Smooth muscle cell (in vitro differentiated cells): ENCODE results near the gene AMDHD1. TPM values are rescaled to one million over a fixed set of nuclear protein-coding genes. Genes with fewer than 3 reads are reported as not detected.

ENCODE experiments used
- DNase-seq: peaks from one replicate; lab custom pipeline; 2025; ENCODE audit not compliant: unreplicated experiment; lab: John Stamatoyannopoulos, UW
- H2AFZ ChIP-seq: fragments of 200-600 bp; sonication (generic); 2 replicates; pipeline ENCODE4 v1.6.0; 2016; ENCODE audit warnings: antibody characterized with exemption, low read depth, mild to moderate bottlenecking
- H3F3A ChIP-seq: fragments of 200-600 bp; sonication (generic); 2 replicates; pipeline ENCODE4 v1.6.0; 2017; ENCODE audit warnings: antibody characterized with exemption, low read depth
- H3K27ac ChIP-seq: fragments of 200-600 bp; sonication (generic); 2 replicates; pipeline ENCODE4 v1.5.1; 2016; ENCODE audit warnings: low read depth, mild to moderate bottlenecking
- H3K27me3 ChIP-seq: fragments of 200-600 bp; sonication (generic); 2 replicates; pipeline ENCODE4 v1.6.1; 2016; ENCODE audit warnings: low read depth, mild to moderate bottlenecking
- H3K36me3 ChIP-seq: fragments of 200-600 bp; sonication (generic); 2 replicates; pipeline ENCODE4 v1.5.1; 2016; ENCODE audit warnings: low read depth
- H3K4me1 ChIP-seq: fragments of 200-600 bp; sonication (generic); 2 replicates; pipeline ENCODE4 v1.5.1; 2016; ENCODE audit warnings: low read depth
- H3K4me2 ChIP-seq: fragments of 200-600 bp; sonication (generic); 2 replicates; pipeline ENCODE4 v1.6.0; 2016; ENCODE audit warnings: mild to moderate bottlenecking
- H3K4me3 ChIP-seq: fragments of 200-600 bp; sonication (generic); 2 replicates; pipeline ENCODE4 v1.5.1; 2016; ENCODE audit warnings: mild to moderate bottlenecking
- H3K79me2 ChIP-seq: fragments of 200-600 bp; sonication (generic); 2 replicates; pipeline ENCODE4 v1.6.0; 2016; ENCODE audit warnings: low read depth, mild to moderate bottlenecking
- H3K9ac ChIP-seq: fragments of 200-600 bp; sonication (generic); 2 replicates; pipeline ENCODE4 v1.6.0; 2016; ENCODE audit warnings: low read depth
- H3K9me3 ChIP-seq: fragments of 200-600 bp; sonication (generic); replicated peaks from 2 replicates; pipeline ENCODE4 v1.5.1; 2016; ENCODE audit warnings: low read depth
- H4K20me1 ChIP-seq: fragments of 200-600 bp; sonication (generic); 2 replicates; pipeline ENCODE4 v1.6.0; 2016; ENCODE audit warnings: low read depth
- WGBS: methylation state at CpG from one replicate; pipeline ENCODE4 v1.1.7; 2016; ENCODE audit warnings: low lambda C conversion rate; 5-methylcytosine and 5-hydroxymethylcytosine counted together
- polyA plus RNA-seq: library from polyadenylated mRNA; unstranded; fragments of >200 nt; fragmentation: Nextera tagmentation; extraction: Ambion mirVana; gene quantifications from 2 replicates; pipeline ENCODE4 v1.2.1, GENCODE V29; 2016
- total RNA-seq: library from RNA; depleted of rRNA; stranded (reverse); fragments of >200 nt; gene quantifications from 2 replicates; pipeline ENCODE4 v1.2.3, GENCODE V29; 2014
- TF ChIP-seq, protein P1 (sequence below): fragments of 200-600 bp; sonication (generic); IDR thresholded peaks from 2 replicates; pipeline ENCODE4 v1.5.1; 2017; ENCODE audit warnings: borderline replicate concordance, mild to moderate bottlenecking, antibody characterized with exemption; ENCODE audit not compliant: insufficient read depth, poor library complexity, severe bottlenecking

AMDHD1 gene, protein sequence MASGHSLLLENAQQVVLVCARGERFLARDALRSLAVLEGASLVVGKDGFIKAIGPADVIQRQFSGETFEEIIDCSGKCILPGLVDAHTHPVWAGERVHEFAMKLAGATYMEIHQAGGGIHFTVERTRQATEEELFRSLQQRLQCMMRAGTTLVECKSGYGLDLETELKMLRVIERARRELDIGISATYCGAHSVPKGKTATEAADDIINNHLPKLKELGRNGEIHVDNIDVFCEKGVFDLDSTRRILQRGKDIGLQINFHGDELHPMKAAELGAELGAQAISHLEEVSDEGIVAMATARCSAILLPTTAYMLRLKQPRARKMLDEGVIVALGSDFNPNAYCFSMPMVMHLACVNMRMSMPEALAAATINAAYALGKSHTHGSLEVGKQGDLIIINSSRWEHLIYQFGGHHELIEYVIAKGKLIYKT
- 0.18 and 0.22 TPM in 2 replicates for total RNA-seq
- 0.25 TPM in 1 of 2 replicates, not detected in the other for polyA plus RNA-seq

GRCh38 chr12:95943330-95943842 is at the start of gene AMDHD1:
TSS of gene AMDHD1 (plus strand) at chr12:95943331. CDS start at chr12:95943399, 68 bp downstream.
- H3K27me3 ChIP-seq = peaks cover 16% of the 10 kb centered on the region
- peak; percentile 40 for DNase-seq

DNA sequence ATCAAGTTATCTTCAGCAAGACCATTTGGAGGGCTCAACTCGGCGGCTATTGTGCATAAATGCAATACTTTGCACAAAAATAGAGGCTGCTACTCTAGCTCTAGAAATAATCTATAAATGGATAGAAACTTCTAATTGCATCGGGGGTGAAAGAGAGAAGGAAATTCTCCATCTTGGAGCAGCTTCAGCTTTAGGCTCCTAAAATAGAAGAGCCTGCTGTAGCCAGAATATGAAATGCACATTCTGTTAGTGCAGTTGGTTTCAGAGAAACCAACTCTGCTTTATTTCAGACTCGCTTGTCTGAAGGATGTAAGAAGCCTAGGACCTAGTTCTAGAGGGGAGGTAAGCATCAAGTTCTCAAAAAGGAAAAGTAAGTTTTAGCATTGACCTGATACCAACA is 46.3 kb upstream of the AMDHD1 start:
- Histone ChIP-seq H3K36me3 (no peaks in the 10 kb centered on the region), H4K20me1 (no peaks in the 10 kb centered on the region), H3K79me2 (no peaks in the 10 kb centered on the region), H3K4me1 (no peaks in the 10 kb centered on the region), H3K27me3 (no peaks in the 10 kb centered on the region), H2AFZ (no peak overlapping the region), H3K4me2 (no peak overlapping the region), H3F3A (no peaks in the 10 kb centered on the region), H3K9ac (no peak overlapping the region), H3K27ac (no peak overlapping the region), H3K9me3 (no peaks in the 10 kb centered on the region), H3K4me3 (no peak overlapping the region)
- TF ChIP-seq, protein P1, sequence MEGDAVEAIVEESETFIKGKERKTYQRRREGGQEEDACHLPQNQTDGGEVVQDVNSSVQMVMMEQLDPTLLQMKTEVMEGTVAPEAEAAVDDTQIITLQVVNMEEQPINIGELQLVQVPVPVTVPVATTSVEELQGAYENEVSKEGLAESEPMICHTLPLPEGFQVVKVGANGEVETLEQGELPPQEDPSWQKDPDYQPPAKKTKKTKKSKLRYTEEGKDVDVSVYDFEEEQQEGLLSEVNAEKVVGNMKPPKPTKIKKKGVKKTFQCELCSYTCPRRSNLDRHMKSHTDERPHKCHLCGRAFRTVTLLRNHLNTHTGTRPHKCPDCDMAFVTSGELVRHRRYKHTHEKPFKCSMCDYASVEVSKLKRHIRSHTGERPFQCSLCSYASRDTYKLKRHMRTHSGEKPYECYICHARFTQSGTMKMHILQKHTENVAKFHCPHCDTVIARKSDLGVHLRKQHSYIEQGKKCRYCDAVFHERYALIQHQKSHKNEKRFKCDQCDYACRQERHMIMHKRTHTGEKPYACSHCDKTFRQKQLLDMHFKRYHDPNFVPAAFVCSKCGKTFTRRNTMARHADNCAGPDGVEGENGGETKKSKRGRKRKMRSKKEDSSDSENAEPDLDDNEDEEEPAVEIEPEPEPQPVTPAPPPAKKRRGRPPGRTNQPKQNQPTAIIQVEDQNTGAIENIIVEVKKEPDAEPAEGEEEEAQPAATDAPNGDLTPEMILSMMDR = no peak
- WGBS = 95% methylated on average over 4 of the region's 4 CpGs
- DNase-seq = no peak

More at GRCh38 chr12:95943330-95943842, at the start of gene AMDHD1:
- no peaks in the 10 kb centered on the region for H3K36me3 ChIP-seq
- no peaks in the 10 kb centered on the region for H3K9me3 ChIP-seq
- TF ChIP-seq, protein P1 = peak; percentile 18
- H3K27ac ChIP-seq = no peak within 1 kb of the TSS
- H3K9ac ChIP-seq = peak within 1 kb of the TSS; percentile 29
- peak within 1 kb of the TSS; percentile 95 for H3K4me2 ChIP-seq
- no peaks in the 10 kb centered on the region for H4K20me1 ChIP-seq
- H3K4me1 ChIP-seq = no peaks in the 10 kb centered on the region
- H2AFZ ChIP-seq = peak within 1 kb of the TSS; percentile 96
- no peaks in the 10 kb centered on the region for H3K79me2 ChIP-seq
- peak within 1 kb of the TSS; percentile 89 for H3K4me3 ChIP-seq
- H3F3A ChIP-seq = no peaks in the 10 kb centered on the region
- WGBS = 3% methylated on average over 37 of the region's 38 CpGs

GRCh38 chr12:95898081-95898480 is 45.0 kb upstream of the AMDHD1 start:
- H3K4me3 ChIP-seq = no peak overlapping the region
- H3K79me2 ChIP-seq = no peaks in the 10 kb centered on the region
- no peak overlapping the region for H3K9ac ChIP-seq
- H2AFZ ChIP-seq = no peak overlapping the region
- no peaks in the 10 kb centered on the region for H3F3A ChIP-seq
- TF ChIP-seq, protein P1 = no peak
- no peaks in the 10 kb centered on the region for H4K20me1 ChIP-seq
- 78% methylated on average over 4 of the region's 4 CpGs for WGBS
- H3K4me1 ChIP-seq = no peaks in the 10 kb centered on the region
- DNase-seq = no peak
- no peaks in the 10 kb centered on the region for H3K36me3 ChIP-seq
- H3K4me2 ChIP-seq = no peak overlapping the region
- H3K9me3 ChIP-seq = peaks cover 1% of the 10 kb centered on the region
- no peak overlapping the region for H3K27ac ChIP-seq
- no peaks in the 10 kb centered on the region for H3K27me3 ChIP-seq
